HTR-8/SVneo (cell line): ENCODE results near the gene DYRK1A.

Source experiments
- DNase-seq: peaks from one replicate; pipeline ENCODE4 v3.0.0; 2011; ENCODE audit warnings: low spot score, mixed read lengths; ENCODE audit not compliant: insufficient read length
- FAIRE-seq: peaks from 2 replicates; lab custom pipeline; 2011; peaks lifted over from hg19 to GRCh38; lab: Jason Lieb, UNC

The DYRK1A gene

DNA sequence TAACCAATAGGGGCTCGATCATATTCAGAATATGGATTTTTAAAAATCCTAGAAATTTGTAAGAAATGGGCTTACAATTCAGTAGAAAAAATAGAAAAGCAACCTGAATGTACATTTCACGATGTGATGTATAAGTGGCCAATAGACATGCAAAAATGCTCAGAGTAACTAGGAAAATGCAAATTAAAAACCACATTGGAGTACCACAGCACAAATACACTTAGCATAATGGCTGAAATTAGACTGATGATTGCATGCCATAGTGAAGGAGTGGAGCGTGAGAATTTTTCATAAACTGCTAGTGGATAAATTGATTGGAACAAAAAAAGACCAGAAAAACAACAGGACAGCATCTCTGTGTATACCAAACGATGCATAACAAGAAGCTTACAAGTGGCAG, 102.3 kb downstream of the DYRK1A start:
- FAIRE-seq = no peak

DNA sequence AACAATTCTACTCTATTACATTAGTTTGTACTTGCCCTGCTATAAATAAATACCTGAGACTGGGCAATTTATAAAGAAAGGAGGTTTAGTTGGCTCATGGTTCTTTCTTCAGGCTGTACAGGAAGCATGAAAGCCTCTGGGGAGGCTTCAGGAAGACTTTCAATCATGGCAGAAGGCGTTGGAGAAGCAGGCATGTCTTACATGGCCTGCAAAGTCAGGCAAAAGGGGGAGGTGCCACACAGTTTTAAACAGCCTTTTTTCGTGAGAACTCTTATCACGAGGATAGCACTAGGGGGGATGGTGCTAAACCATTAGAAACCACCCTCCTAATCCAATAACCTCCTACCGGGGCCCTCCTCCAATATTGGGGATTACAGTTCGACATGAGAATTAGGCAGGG, 102.9 kb downstream of the DYRK1A start:
- FAIRE-seq (no peak), DNase-seq (no peak)

More for the DNA sequence above, 102.3 kb downstream of the DYRK1A start:
- no peak for DNase-seq

DNA sequence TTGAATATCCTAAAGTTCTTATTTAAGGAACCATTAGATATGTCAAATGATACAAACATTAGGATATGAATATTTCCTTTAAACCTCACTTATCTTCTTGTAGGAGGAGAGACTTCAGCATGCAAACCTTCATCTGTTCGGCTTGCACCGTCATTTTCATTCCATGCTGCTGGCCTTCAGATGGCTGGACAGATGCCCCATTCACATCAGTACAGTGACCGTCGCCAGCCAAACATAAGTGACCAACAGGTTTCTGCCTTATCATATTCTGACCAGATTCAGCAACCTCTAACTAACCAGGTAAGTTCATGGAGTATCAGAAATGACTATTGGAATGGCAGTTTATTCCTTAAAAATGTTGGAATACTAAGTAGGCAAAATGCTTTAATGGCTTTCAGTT, 106.0 kb downstream of the DYRK1A start:
- FAIRE-seq = no peak
- DNase-seq = no peak

DNA sequence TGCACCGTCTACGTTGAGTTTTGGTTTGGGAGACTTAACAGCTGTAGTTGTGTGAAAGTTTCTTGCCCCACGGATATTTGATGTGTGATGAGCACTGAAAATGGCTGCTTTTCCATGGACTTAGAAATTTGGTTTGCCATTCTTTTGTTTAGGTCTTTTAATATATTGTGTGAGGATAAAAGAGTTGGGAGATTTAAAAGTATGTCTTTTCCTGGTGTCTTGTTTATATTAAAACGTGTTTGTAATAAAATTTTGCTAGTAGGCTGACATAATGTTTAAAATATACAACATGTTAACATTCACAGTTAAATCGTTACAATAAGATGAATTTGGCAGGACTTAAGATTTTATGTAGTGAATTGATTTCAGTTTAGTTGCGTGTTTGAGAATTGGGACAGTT, 106.9 kb downstream of the DYRK1A start:
- DNase-seq (no peak), FAIRE-seq (no peak)

DNA sequence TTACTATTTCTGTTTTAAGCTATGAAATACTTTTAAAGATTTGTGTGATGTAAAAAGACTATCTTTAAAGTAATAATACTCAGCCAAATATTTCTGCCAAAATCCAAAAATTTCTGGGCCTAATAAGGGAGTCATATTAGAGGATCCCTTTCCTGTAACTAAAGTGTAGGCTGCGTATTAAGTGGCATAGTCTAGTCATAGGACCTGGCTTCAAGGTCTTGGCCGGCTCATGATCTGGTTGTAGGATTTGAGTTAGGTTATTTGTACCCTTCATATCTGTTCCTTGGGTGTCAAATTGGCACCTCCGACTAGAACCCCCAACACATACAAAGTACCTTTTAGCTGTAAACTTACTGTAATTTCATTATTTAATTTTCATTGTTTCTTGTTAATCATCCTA, 107.8 kb downstream of the DYRK1A start:
- DNase-seq = no peak
- FAIRE-seq = no peak

DNA sequence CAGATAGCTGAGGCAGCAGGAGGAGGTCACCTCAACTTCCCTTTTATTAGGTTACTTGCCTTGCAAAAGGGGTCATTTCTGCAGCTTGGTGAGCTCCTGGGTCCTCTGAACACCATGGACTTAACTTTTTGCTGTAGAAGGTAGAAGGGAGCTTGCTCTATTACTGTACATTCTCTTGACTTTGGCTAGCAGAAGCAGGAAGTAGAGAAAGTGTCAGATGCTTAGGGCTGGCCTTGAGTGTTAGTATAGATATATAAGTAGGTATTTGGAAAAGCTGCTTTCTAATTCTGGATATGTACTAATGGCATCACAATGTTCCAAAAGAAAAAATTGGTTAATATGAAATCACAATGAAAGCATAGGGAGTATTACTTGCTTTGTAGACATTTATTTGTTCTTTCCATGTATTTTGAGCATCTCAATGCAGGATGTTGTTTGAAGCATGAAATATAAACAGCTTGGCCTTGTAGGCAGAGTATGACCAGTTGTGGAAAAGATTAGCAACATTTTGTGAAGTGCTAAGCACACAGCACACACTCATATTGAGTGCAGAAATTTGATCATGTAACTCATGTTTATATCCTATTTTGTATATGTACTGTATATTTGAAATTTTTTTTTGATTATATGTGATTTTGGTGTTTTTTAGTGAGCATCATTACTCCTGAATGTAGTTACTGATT, 108.8 kb downstream of the DYRK1A start:
- DNase-seq (no peak), FAIRE-seq (no peak)

DNA sequence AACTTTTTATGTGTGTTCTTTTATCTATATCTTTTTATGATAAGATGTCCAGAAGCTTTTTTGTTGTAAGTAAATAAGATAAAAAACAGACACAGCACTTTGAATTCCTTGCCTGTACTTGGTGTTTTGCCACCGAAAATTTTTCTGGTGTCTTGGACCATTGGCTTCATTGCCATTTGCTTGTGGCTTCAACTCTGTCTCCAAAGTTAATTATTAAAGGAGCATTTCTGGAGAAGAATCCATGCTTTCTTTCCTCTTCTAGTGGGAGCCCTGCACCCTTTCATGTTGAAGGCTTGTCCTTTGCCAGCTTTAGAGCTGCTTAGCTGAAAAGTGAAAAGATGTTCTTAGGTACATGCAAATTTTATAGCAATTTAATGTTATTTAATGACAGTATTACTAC, 112.2 kb downstream of the DYRK1A start:
- FAIRE-seq (no peak), DNase-seq (no peak)

DNA sequence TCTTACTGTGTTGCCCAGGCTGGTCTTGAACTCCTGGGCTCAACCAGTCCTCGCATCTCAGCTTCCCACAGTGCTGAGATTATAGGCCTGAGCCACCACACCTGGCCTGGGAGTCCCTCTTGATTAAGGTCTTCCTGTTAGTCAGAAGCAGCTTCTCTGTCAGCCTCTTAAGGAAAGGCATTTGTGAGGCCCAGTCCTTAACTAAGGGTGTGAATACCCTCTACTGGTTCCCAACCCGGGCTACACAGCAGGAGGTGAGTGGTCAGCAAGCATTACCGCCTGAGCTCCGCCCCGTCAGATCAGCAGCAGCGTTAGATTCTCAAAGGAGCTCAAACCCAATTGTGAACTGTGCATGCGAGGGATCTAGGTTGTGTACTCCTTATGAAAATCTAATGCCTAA, 117.2 kb downstream of the DYRK1A start:
- DNase-seq (no peak), FAIRE-seq (no peak)

DNA sequence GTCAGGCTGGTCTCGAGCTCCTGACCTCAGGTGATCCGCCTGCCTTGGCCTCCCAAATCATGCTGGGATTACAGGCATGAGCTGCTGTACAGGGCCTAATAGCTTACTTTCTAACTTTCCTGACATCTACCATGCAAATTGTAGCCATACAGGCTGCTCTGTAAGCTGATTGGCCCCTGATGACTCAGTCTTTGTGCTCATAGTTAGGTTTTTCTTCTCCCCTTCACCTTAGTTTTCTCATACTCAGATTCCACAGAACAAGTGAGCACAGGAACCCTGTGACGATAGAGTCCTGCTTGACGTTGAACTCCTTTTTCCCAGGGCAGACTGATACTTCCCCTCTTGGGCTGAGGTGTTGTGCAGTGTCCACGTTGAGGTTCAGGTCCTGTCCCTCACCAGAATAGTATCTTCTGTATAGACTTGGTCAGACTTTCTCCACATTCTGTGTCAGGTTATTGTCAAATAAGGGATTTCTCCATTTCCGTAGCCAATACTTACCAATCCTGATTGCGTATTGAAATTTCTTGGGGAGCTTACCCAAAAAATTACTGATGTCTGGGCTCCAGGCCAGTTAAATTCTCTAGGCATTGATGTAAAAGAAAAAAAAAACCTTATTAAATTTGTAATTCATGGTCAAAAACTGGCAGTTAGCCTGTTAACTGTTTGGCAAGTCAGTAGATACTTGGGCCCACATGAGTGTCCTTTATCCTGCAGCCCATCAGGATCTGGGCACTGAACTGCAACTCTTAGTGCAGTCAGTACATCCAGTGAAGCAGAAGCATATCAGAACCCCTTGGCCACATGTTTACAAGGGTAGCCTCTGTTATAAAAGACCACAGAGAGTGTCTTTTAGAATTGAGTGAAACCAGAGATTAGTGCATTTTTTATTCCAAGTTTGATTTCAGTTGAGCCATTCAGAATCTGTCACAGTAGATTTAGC, 118.2 kb downstream of the DYRK1A start:
- FAIRE-seq (no peak), DNase-seq (no peak)

DNA sequence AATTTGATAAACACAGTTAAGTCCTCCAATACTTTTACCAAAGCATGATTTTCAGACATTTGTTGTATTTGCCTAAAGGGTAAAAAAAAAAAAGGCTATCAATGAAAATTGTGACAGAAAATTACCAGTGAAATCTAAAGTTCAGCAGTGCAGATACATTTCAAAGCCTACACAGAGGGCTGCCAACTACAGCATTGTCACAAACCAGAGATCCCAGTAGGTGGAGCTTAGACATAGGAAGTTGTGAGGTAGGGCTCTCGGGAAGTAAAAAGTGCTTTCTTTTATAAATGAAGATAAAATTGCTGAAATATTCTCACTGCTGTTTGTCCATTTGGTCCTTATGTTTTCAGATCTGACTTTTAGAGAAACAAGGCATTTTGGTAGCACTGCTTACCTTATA, 123.0 kb downstream of the DYRK1A start:
- FAIRE-seq (no peak), DNase-seq (no peak)

DNA sequence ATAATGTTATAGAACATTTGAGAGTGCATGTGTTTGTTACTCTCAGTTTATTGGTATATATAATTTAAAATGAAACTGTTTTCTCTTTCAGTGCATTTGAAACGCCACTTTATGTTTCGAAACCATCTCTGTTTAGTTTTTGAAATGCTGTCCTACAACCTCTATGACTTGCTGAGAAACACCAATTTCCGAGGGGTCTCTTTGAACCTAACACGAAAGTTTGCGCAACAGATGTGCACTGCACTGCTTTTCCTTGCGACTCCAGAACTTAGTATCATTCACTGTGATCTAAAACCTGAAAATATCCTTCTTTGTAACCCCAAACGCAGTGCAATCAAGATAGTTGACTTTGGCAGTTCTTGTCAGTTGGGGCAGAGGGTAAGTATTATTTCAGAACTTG, 123.5 kb downstream of the DYRK1A start:
- DNase-seq (no peak), FAIRE-seq (no peak)

DNA sequence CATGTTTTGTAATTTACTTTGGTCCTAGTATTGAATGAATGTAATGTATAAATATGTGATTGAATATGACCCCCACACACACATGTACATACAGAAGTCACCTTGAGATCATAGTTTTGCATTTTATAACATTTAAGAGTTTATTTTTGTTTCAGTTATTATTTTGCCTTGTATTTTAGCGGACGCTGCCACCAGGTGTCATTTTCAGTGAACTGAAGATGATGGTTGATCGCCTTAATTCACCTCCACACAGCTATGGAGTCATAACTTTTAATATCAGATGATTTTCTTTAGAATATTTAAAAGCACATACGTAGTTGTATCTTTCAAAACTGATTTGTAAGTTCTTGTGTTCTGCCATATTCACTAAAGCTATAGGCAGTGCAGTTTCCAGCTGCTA, 130.4 kb downstream of the DYRK1A start:
- peak; percentile 8 for DNase-seq

DNA sequence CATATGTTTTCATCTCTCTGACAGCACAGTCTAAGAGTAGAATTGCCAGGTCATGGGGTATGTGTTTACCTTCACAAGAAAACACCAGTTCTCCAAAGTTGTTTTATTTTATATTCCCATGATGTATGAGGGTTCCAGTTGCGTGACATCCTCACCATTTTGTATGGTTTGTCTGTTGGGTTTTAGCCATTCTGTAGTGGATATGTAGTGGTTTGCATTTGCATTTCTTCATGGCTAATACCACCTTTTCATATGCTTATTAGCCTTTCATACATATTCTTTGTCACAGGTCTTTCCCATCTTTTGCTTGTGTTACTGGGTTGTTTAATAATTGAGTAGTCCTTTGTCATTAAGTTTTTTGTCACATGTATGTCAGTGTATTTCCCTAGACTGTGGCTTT, 132.1 kb downstream of the DYRK1A start:
- no peak for DNase-seq
- FAIRE-seq = no peak

More for the DNA sequence above, 130.4 kb downstream of the DYRK1A start:
- no peak for FAIRE-seq

DNA sequence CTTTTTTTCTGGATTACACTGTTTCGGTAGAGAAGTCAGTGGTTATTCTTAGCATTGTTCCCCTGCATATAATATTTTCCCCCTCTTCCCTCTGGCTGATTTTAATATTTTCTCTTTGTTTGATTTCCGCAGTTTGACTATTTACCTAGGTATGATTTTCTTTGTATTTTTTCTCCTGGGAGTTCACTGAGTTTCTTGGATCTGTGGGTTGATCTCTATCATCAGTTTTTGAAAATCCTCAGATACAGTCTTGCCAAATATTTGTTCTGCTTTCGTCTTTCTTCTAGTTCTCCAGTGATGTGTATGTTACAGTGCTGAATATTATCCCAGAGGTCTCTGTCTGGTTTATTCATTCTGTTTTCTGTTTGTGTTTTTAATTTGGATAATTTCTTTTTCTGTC, 136.4 kb downstream of the DYRK1A start:
- DNase-seq (no peak), FAIRE-seq (no peak)

DNA sequence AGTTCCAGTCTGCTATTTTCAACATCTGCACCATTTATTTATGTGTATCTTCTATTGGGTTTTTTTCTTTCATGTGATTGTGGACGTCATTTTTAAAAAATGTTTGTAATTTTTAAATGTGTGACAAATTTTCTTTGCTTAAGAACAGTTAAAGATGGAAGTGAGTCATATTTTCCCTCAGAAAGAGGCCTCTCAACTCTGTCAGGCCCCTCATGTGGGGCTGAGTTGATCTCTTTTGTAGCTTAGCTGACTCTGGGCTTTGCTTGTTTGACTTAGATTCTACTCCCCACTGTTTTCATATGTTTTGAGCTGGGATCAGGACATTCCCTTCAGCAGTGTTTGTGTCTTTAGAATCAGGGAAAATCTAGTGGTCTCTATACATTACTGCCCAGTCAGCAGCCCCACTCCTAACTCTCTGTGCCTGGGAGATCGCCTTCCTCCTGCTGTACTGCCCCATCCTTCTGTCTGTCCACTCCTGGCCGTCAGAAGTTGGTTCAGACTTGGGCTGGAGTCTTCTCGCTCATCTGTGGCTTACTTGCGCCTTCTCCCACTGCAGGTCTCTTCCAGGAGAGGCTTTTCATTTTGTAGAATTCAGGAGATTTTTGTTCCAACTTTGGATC, 137.4 kb downstream of the DYRK1A start:
- FAIRE-seq (no peak), DNase-seq (peak; percentile 9)

DNA sequence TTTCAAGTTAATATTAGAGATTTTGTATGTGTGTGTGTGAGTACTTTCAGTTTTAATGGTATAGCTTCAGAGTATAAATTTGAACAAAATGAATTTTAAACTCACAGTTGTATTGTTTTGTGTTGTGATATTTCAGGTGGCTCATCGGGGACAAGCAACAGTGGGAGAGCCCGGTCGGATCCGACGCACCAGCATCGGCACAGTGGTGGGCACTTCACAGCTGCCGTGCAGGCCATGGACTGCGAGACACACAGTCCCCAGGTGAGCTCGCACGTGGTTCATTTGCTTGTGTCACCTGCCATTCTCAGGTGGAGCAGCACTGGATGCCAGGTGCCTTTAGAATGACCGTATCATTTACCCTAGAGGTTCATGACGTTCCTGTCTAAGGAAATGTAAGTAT, 139.4 kb downstream of the DYRK1A start:
- DNase-seq (no peak), FAIRE-seq (no peak)

DNA sequence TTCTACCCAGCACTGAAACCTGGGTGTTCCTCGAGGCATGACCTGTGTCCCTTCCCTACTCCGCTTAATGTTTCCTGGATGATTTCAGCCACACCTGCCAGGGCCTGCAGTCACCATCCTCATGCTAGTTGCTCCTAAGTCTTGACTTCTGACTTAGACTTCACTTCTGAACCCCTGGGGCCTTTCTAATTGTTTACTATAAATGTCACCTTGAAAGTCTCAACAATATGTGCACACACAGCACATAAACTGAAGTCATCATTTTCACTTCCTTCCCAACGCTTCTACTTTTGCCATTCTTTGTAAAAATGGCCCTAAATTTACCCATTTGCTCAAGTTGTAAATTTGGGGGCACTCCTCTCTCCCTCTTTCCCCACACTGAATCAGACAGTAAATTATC, 141.1 kb downstream of the DYRK1A start:
- FAIRE-seq (no peak), DNase-seq (no peak)

DNA sequence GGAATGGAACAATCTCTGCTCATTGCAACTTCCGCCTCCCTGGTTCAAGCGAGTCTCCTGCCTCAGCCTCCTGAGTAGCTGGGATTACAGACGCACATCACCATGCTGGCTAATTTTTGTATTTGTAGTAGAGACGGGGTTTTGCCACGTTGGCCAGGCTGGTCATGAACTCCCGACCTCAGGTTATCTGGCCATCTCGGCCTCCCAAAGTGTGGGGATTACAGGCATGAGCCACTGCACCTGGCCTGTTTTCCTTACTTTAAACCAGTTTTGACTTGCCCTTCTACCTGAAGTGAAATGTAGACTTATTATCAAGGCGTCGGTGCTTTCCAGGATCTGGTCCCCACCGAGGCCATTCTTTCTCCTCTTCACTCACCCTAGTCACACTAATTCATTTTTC, 141.8 kb downstream of the DYRK1A start:
- DNase-seq (no peak), FAIRE-seq (no peak)

DNA sequence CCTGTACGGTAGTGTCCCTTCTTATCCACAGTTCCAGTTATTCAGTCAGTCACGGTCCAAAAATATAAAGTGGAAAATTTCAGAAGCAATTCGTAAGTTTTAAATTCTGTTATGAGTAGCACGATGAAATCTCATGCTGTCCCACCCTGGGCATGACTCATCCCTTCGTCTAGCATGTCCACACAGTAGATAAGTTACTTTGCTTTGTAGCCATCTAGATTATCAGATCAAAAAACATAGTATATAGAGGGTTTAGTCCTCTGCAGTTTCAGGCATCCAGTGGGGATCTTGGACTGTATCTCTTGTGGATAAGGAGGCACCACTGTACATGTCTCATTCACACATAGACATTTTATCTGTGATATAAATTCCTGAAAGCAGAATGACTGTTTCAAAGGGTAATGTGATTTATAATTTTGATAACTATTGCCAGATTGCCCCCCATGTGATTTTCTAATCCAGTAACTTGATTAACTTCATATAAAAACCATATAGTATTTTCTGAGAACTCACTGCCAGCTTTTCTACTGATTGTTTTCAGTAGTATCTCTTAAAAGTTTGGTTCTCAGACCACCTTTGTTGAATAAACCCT, 143.3 kb downstream of the DYRK1A start:
- no peak for FAIRE-seq
- DNase-seq = no peak

DNA sequence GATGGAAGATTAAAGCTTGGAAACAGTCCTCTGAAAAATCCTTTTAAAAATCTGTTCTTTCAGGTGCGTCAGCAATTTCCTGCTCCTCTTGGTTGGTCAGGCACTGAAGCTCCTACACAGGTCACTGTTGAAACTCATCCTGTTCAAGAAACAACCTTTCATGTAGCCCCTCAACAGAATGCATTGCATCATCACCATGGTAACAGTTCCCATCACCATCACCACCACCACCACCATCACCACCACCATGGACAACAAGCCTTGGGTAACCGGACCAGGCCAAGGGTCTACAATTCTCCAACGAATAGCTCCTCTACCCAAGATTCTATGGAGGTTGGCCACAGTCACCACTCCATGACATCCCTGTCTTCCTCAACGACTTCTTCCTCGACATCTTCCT, 145.3 kb downstream of the DYRK1A start:
- DNase-seq = no peak
- no peak for FAIRE-seq

DNA sequence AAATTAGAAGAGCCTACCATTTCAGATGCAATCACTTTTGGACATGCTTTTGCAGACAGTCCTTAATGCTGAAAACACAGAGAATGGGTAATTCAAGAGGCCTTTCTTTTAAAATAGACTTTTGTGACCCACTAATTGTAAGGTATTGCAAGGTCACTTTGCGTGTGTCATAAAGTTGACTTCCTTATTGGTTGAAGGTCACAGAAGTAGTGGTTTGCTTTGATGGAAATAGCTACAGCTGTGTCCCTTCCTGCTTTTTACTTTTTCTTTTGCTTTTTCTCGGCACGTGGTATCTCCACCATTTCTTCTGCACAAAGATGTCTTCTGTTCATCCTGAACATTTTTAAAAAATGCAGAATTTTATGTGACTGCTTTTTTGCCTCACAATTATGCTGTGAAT, 146.8 kb downstream of the DYRK1A start:
- no peak for DNase-seq

More for the DNA sequence above, 146.8 kb downstream of the DYRK1A start:
- FAIRE-seq = no peak
